ENCODE results near the gene CD101. TPM values are rescaled to one million over a fixed set of nuclear protein-coding genes. Genes with fewer than 3 reads are reported as not detected.
"Not testable (repeated sequence)": the region's sequence is repeated elsewhere in the genome, so short reads cannot be mapped to it uniquely, and the experiment has no call there.

The CD101 gene
- total RNA-seq, 4 donors from 2014 or later: 0.35 to 5.3 (median 0.84) TPM

DNA sequence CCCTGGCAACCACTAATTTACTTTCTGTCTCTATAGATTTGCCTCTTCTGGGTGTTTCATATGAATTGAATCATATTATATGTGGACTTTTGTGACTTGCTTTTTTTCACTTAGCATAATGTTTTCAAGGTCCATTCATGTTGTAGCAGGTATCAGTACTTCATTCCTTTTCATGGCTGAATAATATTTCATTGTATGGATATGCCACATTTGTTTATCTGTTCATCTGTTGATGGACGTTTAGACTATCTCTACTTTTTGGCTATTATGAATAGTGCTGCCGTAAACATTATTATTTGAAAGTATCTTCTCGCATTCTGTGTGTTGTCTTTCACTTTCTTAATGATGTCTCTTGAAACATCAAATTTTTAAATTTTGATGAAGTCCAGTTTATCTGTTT is 32.8 kb upstream of the CD101 start:
- Histone ChIP-seq H3K27ac (no peak overlapping the region), H3K36me3 (peaks cover 0 to 31% of the 10 kb centered on the region in 2 donors), H3K4me1 (peaks cover 10 to 27% (median 12%) of the 10 kb centered on the region in 3 donors), H3K27me3 (no peaks in the 10 kb centered on the region), H3K4me3 (no peak overlapping the region), H3K9me3 (no peaks in the 10 kb centered on the region)
- TF ChIP-seq EP300 (IDR thresholded peaks at IDR 0.05) (no peak), POLR2A (IDR thresholded peaks at IDR 0.05) (no peak)
- 73 to 80% methylated on average over 2 to 3 of the region's 3 CpGs for WGBS, 2 donors (ENCODE audit: low coverage in 1 of 2)
- no peak for ATAC-seq

DNA sequence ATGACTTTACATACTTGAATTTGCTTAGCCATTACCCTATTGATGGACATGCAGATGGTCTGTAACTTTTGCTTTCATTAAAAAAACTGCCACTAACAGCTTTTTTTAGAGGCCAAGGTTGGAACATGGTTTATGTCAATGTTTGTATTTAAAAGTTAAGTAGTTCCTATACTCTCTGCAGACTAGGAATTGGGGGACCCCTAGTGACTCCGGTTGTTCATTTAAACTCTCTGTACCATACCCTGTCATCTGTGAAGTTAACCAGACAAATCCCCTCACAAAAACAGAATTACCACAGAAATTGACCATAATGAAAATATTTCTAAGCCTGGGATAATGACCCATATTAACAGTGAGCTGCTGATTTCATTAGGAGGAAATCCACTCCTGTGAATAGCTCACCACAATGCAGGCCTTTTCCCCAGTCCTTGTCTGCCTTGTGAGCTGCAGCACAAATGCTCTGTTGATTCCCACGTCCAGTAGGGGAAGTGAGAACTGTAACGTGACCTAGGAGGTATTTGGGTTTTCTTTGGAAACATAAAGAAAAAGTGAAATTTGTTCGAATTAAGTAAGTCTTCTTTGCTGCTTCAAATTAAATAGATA is 30.2 kb upstream of the CD101 start:
- no peaks in the 10 kb centered on the region for H3K9me3 ChIP-seq
- H3K36me3 ChIP-seq: peaks cover 0 to 27% of the 10 kb centered on the region in 2 donors
- no peaks in the 10 kb centered on the region for H3K27me3 ChIP-seq
- no peak for TF ChIP-seq EP300 (IDR thresholded peaks at IDR 0.05)
- TF ChIP-seq, protein P1, sequence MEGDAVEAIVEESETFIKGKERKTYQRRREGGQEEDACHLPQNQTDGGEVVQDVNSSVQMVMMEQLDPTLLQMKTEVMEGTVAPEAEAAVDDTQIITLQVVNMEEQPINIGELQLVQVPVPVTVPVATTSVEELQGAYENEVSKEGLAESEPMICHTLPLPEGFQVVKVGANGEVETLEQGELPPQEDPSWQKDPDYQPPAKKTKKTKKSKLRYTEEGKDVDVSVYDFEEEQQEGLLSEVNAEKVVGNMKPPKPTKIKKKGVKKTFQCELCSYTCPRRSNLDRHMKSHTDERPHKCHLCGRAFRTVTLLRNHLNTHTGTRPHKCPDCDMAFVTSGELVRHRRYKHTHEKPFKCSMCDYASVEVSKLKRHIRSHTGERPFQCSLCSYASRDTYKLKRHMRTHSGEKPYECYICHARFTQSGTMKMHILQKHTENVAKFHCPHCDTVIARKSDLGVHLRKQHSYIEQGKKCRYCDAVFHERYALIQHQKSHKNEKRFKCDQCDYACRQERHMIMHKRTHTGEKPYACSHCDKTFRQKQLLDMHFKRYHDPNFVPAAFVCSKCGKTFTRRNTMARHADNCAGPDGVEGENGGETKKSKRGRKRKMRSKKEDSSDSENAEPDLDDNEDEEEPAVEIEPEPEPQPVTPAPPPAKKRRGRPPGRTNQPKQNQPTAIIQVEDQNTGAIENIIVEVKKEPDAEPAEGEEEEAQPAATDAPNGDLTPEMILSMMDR (IDR thresholded peaks at IDR 0.05): no peak
- no peak for TF ChIP-seq POLR2AphosphoS5 (IDR thresholded peaks at IDR 0.05)
- no peak for TF ChIP-seq POLR2A (IDR thresholded peaks at IDR 0.05)
- no peak for ATAC-seq
- peaks cover 11 to 30% (median 12%) of the 10 kb centered on the region in 3 donors for H3K4me1 ChIP-seq
- H3K4me3 ChIP-seq: no peak overlapping the region
- H3K27ac ChIP-seq: peak overlapping the region; percentile 7 to 75 (median 68)
- WGBS, 2 donors (ENCODE audit: low coverage in 1 of 2): 55 to 65% methylated on average over 3 to 4 of the region's 4 CpGs

DNA sequence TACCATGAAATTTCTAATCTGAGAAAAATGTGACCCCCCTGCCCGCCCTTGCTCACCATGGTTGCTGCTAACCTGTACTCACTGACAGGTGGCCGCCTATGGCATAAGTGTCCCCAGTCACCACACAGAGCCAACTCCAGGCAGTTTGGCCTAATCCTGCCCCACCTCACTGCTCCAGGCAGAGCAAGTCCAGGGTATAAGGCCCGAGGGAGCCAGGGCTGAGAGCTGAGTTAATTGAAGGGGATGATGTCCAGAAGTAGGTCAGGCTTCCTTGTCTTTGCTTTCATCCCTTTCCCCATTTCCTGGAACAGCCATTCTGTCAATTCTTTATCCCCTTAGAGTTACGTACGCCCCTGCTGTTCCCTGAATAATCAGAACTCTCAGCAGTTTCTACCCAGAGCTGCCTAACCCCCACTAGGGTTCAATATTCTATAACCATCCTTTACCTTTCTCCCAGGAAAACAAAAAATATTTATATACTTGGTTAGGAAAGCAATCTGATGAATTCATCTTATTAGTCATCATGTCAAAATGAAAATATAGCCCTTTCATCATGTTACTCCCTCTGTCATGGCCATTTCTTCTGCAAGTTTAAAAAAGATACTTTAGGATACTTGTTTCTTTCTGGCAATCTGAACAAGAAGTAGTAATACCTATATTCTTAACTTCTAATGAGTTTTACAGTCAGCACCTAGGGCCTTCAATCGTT is 29.4 kb upstream of the CD101 start:
- Histone ChIP-seq H3K27me3 (no peaks in the 10 kb centered on the region), H3K27ac (peak overlapping the region; percentile 7 to 75 (median 68)), H3K4me3 (no peak overlapping the region), H3K36me3 (peaks cover 0 to 21% of the 10 kb centered on the region in 2 donors), H3K4me1 (peaks cover 11 to 30% (median 12%) of the 10 kb centered on the region in 3 donors), H3K9me3 (no peaks in the 10 kb centered on the region)
- TF ChIP-seq POLR2A (IDR thresholded peaks at IDR 0.05) (no peak), POLR2AphosphoS5 (IDR thresholded peaks at IDR 0.05) (no peak), EP300 (IDR thresholded peaks at IDR 0.05) (no peak)
- TF ChIP-seq, protein P1 (IDR thresholded peaks at IDR 0.05): no peak
- peak; percentile 41 for ATAC-seq
- WGBS, 2 donors (ENCODE audit: low coverage in 1 of 2): 46 to 61% methylated on average over 4 to 5 of the region's 6 CpGs

DNA sequence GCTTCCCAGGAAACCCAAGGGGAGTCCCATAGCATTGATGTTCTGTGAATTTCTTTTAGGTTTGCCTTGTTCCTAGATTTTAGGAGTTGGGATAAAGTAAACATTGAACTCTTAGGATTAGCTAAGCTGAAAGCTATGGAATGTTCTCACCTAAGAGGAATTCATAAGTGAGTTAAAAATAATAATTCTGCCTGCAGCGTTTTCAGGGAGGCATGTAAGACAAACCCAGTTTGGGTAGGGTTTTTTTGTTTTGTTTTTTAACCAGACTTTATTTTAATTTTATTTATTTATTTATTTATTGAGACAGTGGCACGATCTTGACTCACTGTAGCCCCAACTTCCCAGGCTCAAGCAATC is 28.9 kb upstream of the CD101 start:
- peak overlapping the region; percentile 7 to 75 (median 68) for H3K27ac ChIP-seq

DNA sequence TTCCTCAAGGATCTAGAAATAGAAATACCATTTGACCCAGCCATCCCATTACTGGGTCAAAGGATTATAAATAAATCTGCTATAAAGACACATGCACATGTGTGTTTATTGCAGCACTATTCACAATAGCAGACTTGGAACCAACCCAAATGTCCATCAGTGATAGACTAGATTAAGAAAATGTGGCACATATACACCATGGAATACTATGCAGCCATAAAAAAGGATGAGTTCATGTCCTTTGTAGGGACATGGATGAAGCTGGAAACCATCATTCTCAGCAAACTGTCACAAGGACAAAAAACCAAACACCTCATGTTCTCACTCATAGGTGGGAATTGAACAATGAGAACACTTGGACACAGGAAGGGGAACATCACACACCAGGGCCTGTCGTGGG is 21.3 kb upstream of the CD101 start:
- not testable (repeated sequence) for ATAC-seq, H3K4me3 ChIP-seq, H3K27ac ChIP-seq, H3K27me3 ChIP-seq, H3K9me3 ChIP-seq, H3K36me3 ChIP-seq
- WGBS, 2 donors (ENCODE audit: low coverage in 1 of 2): 100% methylated on average over 1 of the region's 1 CpG; no CpG with 5 or more reads in 1 of the 2 donors
- H3K4me1 ChIP-seq: peaks cover 0 to 31% (median 6%) of the 10 kb centered on the region in 3 donors

More for the DNA sequence above, 28.9 kb upstream of the CD101 start:
- no peak for ATAC-seq
- H3K4me3 ChIP-seq: no peak overlapping the region
- 11 to 48% methylated on average over 1 to 2 of the region's 2 CpGs for WGBS, 2 donors (ENCODE audit: low coverage in 1 of 2)
- H3K4me1 ChIP-seq: peaks cover 11 to 30% (median 12%) of the 10 kb centered on the region in 3 donors
- H3K9me3 ChIP-seq: no peaks in the 10 kb centered on the region
- H3K36me3 ChIP-seq: peaks cover 0 to 16% of the 10 kb centered on the region in 2 donors
- TF ChIP-seq EP300 (IDR thresholded peaks at IDR 0.05): no peak
- TF ChIP-seq POLR2A (IDR thresholded peaks at IDR 0.05): no peak
- TF ChIP-seq POLR2AphosphoS5 (IDR thresholded peaks at IDR 0.05): no peak
- TF ChIP-seq, protein P1 (IDR thresholded peaks at IDR 0.05): no peak
- H3K27me3 ChIP-seq: no peaks in the 10 kb centered on the region
